ENCODE data around the gene DAZAP2. TPM values are rescaled to one million over a fixed set of nuclear protein-coding genes. Genes with fewer than 3 reads are reported as not detected.

DAZAP2 gene
- total and polyA plus RNA-seq, 9 of the 15 experiments (the other 6 are each of a cell fraction or from before 2014, with no cell fraction given): 116 to 668 (median 227) TPM

DNA sequence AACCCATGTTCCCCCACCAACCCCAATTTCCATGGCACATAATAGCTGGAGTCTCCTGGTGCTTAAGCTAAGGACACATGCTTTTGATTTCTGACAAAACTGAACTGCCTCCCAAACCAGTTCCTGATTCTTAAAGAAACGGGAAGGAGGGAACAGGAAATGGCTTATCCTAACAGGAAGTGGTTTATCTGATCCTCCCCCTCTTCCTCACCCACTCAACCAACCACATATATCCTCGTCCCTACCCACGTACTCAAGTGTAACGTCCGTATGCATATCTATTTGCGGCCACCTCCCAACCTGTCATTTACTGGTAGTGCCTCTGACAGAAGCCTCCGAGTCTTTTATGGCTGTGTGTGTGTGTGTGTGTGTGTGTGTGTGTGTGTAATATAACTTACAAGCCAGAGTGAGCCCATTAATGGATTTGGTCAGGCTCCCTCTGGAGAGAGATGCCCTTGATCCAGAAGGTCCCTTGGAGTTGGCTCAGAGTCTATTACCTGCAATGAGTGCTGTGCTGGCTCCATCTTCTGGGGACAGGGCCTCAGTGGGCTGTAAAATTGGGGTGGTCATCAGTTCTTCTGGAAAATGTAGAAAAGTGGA, 7.7 kb downstream of the DAZAP2 start (continued):
- no peak for TF ChIP-seq NONO (IDR thresholded peaks at IDR 0.05; ENCODE audit: low read depth in 2 of 2, low read length in 1 of 2)
- TF ChIP-seq PURB (CRISPR knock-in tag; IDR thresholded peaks at IDR 0.05; ENCODE audit: low read depth): no peak
- TF ChIP-seq, protein P1, sequence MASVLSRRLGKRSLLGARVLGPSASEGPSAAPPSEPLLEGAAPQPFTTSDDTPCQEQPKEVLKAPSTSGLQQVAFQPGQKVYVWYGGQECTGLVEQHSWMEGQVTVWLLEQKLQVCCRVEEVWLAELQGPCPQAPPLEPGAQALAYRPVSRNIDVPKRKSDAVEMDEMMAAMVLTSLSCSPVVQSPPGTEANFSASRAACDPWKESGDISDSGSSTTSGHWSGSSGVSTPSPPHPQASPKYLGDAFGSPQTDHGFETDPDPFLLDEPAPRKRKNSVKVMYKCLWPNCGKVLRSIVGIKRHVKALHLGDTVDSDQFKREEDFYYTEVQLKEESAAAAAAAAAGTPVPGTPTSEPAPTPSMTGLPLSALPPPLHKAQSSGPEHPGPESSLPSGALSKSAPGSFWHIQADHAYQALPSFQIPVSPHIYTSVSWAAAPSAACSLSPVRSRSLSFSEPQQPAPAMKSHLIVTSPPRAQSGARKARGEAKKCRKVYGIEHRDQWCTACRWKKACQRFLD (CRISPR knock-in tag; IDR thresholded peaks at IDR 0.05): peak; percentile 87
- TF ChIP-seq ZNF3 (CRISPR knock-in tag; IDR thresholded peaks at IDR 0.05): no peak
- TF ChIP-seq ATF1 (CRISPR knock-in tag; IDR thresholded peaks at IDR 0.05): no peak
- TF ChIP-seq ATF1 (tag; IDR thresholded peaks at IDR 0.05): peak; percentile 75
- TF ChIP-seq ZBTB8A (IDR thresholded peaks at IDR 0.05; ENCODE audit: partially characterized antibody): no peak
- no peak for TF ChIP-seq ILF3 (IDR thresholded peaks at IDR 0.05; ENCODE audit: borderline replicate concordance)
- TF ChIP-seq, protein P2, sequence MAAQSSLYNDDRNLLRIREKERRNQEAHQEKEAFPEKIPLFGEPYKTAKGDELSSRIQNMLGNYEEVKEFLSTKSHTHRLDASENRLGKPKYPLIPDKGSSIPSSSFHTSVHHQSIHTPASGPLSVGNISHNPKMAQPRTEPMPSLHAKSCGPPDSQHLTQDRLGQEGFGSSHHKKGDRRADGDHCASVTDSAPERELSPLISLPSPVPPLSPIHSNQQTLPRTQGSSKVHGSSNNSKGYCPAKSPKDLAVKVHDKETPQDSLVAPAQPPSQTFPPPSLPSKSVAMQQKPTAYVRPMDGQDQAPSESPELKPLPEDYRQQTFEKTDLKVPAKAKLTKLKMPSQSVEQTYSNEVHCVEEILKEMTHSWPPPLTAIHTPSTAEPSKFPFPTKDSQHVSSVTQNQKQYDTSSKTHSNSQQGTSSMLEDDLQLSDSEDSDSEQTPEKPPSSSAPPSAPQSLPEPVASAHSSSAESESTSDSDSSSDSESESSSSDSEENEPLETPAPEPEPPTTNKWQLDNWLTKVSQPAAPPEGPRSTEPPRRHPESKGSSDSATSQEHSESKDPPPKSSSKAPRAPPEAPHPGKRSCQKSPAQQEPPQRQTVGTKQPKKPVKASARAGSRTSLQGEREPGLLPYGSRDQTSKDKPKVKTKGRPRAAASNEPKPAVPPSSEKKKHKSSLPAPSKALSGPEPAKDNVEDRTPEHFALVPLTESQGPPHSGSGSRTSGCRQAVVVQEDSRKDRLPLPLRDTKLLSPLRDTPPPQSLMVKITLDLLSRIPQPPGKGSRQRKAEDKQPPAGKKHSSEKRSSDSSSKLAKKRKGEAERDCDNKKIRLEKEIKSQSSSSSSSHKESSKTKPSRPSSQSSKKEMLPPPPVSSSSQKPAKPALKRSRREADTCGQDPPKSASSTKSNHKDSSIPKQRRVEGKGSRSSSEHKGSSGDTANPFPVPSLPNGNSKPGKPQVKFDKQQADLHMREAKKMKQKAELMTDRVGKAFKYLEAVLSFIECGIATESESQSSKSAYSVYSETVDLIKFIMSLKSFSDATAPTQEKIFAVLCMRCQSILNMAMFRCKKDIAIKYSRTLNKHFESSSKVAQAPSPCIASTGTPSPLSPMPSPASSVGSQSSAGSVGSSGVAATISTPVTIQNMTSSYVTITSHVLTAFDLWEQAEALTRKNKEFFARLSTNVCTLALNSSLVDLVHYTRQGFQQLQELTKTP (IDR thresholded peaks at IDR 0.05; ENCODE audit: low read depth in 1 of 2, partially characterized antibody in 2 of 2): peak in 1 of 2 experiments; percentile 48
- TF ChIP-seq, protein P3, sequence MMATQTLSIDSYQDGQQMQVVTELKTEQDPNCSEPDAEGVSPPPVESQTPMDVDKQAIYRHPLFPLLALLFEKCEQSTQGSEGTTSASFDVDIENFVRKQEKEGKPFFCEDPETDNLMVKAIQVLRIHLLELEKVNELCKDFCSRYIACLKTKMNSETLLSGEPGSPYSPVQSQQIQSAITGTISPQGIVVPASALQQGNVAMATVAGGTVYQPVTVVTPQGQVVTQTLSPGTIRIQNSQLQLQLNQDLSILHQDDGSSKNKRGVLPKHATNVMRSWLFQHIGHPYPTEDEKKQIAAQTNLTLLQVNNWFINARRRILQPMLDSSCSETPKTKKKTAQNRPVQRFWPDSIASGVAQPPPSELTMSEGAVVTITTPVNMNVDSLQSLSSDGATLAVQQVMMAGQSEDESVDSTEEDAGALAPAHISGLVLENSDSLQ (IDR thresholded peaks at IDR 0.05): peak; percentile 89
- peak; percentile 58 for TF ChIP-seq KDM5B (IDR thresholded peaks at IDR 0.05; ENCODE audit: insufficient replicate concordance, low read depth, low read length)
- no peak for TF ChIP-seq ZFPM2 (CRISPR knock-in tag; IDR thresholded peaks at IDR 0.05)
- peak; percentile 66; the same call in 1 of the 2 replicates for TF ChIP-seq L3MBTL2 (IDR thresholded peaks at IDR 0.05)
- no peak for TF ChIP-seq CHD1 (IDR thresholded peaks at IDR 0.05; ENCODE audit: low read length)
- TF ChIP-seq, protein P4, sequence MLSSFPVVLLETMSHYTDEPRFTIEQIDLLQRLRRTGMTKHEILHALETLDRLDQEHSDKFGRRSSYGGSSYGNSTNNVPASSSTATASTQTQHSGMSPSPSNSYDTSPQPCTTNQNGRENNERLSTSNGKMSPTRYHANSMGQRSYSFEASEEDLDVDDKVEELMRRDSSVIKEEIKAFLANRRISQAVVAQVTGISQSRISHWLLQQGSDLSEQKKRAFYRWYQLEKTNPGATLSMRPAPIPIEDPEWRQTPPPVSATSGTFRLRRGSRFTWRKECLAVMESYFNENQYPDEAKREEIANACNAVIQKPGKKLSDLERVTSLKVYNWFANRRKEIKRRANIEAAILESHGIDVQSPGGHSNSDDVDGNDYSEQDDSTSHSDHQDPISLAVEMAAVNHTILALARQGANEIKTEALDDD (IDR thresholded peaks at IDR 0.05): peak; percentile 77
- peak; percentile 79 for TF ChIP-seq GABPB1 (CRISPR knock-in tag; IDR thresholded peaks at IDR 0.05)
- peak; percentile 16; the same call in 1 of the 2 replicates for TF ChIP-seq ZNF316 (IDR thresholded peaks at IDR 0.05)
- TF ChIP-seq, protein P5, sequence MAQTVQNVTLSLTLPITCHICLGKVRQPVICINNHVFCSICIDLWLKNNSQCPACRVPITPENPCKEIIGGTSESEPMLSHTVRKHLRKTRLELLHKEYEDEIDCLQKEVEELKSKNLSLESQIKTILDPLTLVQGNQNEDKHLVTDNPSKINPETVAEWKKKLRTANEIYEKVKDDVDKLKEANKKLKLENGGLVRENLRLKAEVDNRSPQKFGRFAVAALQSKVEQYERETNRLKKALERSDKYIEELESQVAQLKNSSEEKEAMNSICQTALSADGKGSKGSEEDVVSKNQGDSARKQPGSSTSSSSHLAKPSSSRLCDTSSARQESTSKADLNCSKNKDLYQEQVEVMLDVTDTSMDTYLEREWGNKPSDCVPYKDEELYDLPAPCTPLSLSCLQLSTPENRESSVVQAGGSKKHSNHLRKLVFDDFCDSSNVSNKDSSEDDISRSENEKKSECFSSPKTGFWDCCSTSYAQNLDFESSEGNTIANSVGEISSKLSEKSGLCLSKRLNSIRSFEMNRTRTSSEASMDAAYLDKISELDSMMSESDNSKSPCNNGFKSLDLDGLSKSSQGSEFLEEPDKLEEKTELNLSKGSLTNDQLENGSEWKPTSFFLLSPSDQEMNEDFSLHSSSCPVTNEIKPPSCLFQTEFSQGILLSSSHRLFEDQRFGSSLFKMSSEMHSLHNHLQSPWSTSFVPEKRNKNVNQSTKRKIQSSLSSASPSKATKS (CRISPR knock-in tag; IDR thresholded peaks at IDR 0.05): 0 out of 2 replicates have a peak, but pooled peaks have one; percentile 50

All from K562 (cell line).